GM12878 (cell line): ENCODE results near the gene FCHSD2.

ENCODE experiments used
- BHLHE40 ChIP-seq, 2 experiments: fragments of 450-650 bp in 1 of 2; IDR thresholded peaks; 2 replicates each; pipeline ENCODE4 v1.6.1; 2011 to 2017; ENCODE audit warnings: low read depth in 2 of 2, borderline replicate concordance in 1 of 2, improper control_type of control experiment in 1 of 2, low read length in 1 of 2, mild to moderate bottlenecking in 1 of 2
- CEBPB ChIP-seq, 2 experiments: fragments of 150-350 bp in 1 of 2; IDR thresholded peaks; 2 replicates each; pipeline ENCODE4 v1.6.1; 2012 to 2014; ENCODE audit warnings: low read depth in 2 of 2, low read length in 2 of 2, borderline replicate concordance in 1 of 2, inconsistent platforms in 1 of 2
- CTCF ChIP-seq, 3 experiments: IDR thresholded peaks in 2 of 3; conservative IDR thresholded peaks in 1 of 3; 2 replicates each; pipeline ENCODE4 v1.5.1; 2011; ENCODE audit warnings: low read depth in 3 of 3, low read length in 3 of 3, mild to moderate bottlenecking in 3 of 3, control low read depth in 2 of 3, moderate library complexity in 2 of 3, inconsistent platforms in 1 of 3, mixed read lengths in 1 of 3; ENCODE audit not compliant: control insufficient read depth in 2 of 3, insufficient read depth in 1 of 3; ENCODE audit errors: extremely low read depth in 1 of 3
- JUNB ChIP-seq: IDR thresholded peaks from 2 replicates; pipeline ENCODE4 v1.6.1; 2016; ENCODE audit warnings: antibody characterized with exemption, mild to moderate bottlenecking
- MAX ChIP-seq: IDR thresholded peaks from 2 replicates; pipeline ENCODE4 v1.6.1; 2012; ENCODE audit warnings: low read depth, low read length, improper control_type of control experiment
- MXI1 ChIP-seq: fragments of 150-350 bp; IDR thresholded peaks from 2 replicates; pipeline ENCODE4 v1.6.1; 2011; ENCODE audit warnings: low read depth, mild to moderate bottlenecking, inconsistent platforms, low read length, improper control_type of control experiment
- POLR2A ChIP-seq: IDR thresholded peaks from 2 replicates; pipeline ENCODE4 v1.6.1; 2011; ENCODE audit warnings: low read depth, mild to moderate bottlenecking, low read length
- POLR2AphosphoS5 ChIP-seq: IDR thresholded peaks from 2 replicates; pipeline ENCODE4 v1.6.1; 2011; ENCODE audit warnings: mild to moderate bottlenecking, low read length, inconsistent platforms
- RAD21 ChIP-seq: IDR thresholded peaks from 2 replicates; pipeline ENCODE4 v1.6.1; 2011; ENCODE audit warnings: mild to moderate bottlenecking, low read depth, low read length, moderate library complexity; ENCODE audit not compliant: insufficient read depth
- REST ChIP-seq: IDR thresholded peaks from 2 replicates; pipeline ENCODE4 v1.6.1; 2012; ENCODE audit warnings: mild to moderate bottlenecking, low read depth, low read length
- SUZ12 ChIP-seq: fragments of 200-600 bp; sonication (generic); IDR thresholded peaks from one replicate; pipeline ENCODE4 v1.6.1; 2018; ENCODE audit warnings: antibody characterized with exemption, mild to moderate bottlenecking; ENCODE audit not compliant: unreplicated experiment
- YY1 ChIP-seq: IDR thresholded peaks from 2 replicates; pipeline ENCODE4 v1.6.1; 2011; ENCODE audit warnings: low read depth, mild to moderate bottlenecking, low read length
- ZBTB40 ChIP-seq: fragments of 450-650 bp; IDR thresholded peaks from 2 replicates; pipeline ENCODE4 v1.6.1; 2016; ENCODE audit warnings: mild to moderate bottlenecking, moderate library complexity, borderline replicate concordance
- ZNF274 ChIP-seq: IDR thresholded peaks from one replicate; pipeline ENCODE4 v1.8.0; 2011; ENCODE audit not compliant: insufficient read length, insufficient read depth

GRCh38 chr11:73177380-73177777 is 35.3 kb upstream of the FCHSD2 start:
- TF ChIP-seq MAX (no peak), ZNF274 (no peak), POLR2A (no peak), BHLHE40 (IDR thresholded peaks at IDR 0.05; ENCODE audit: borderline replicate concordance in 1 of 2, low read depth in 2 of 2, low read length in 1 of 2) (no peak), POLR2AphosphoS5 (no peak), YY1 (no peak), MXI1 (no peak), CEBPB (IDR thresholded peaks at IDR 0.05; ENCODE audit: borderline replicate concordance in 1 of 2, low read depth in 2 of 2, low read length in 2 of 2) (no peak), SUZ12 (no peak), RAD21 (no peak), REST (no peak), CTCF (IDR thresholded peaks at IDR 0.05 in 2 of 3, conservative IDR thresholded peaks at IDR 0.05 in 1 of 3; ENCODE audit: control insufficient read depth in 2 of 3, extremely low read depth in 1 of 3, insufficient read depth in 1 of 3, low read depth in 3 of 3, low read length in 3 of 3) (no peak), ZBTB40 (no peak), JUNB (no peak)
